Raji (cell line): ENCODE results near the gene SLC35B2.

ENCODE experiments used
- POLR2A ChIP-seq: IDR thresholded peaks from 2 replicates; pipeline ENCODE4 v1.6.1; 2011; ENCODE audit warnings: low read depth, low read length, control low read depth; ENCODE audit not compliant: insufficient read depth

Gene SLC35B2

DNA sequence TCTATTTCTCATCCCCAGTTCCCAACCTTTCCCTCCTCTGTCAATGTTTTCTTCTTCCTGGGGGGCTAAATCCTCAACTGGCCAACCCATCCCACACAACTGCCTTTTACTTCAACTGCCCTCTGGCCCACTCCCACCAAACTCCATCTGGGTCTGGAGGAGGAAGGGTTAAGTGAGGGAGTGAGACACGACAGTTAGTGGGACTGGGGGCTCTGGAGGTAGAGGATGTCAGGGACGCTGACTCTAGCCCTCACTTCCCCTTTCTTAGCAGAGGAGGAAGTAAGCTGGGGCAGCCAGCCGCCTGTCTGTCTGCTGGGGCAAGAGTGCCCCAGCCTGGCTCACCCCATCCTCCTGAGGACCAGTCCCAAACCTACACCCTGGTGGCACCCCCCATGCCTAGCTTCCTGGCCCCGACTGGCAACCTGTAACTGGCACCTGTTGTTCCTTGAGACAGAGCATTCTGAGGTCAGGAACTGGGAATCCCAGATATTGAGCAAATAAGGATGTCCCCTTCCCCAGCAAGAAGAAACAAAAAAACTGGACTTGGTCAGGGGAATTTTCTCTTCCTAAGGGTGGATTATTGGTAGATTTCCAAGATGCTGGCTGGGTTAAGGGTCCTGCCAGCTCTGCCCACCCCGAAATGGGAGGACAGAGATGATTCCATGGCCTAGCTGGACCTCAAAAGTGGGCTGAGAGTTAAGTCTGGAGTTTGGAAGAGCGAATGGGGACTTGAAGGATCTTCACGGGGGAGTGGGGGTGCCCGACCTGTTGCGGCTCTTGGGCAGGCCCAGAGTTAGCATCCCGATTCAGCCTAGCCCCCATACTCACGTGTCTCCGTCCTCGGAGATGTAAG lies 7.1 kb upstream of the SLC35B2 start:
- peak; percentile 73 for TF ChIP-seq POLR2A

DNA sequence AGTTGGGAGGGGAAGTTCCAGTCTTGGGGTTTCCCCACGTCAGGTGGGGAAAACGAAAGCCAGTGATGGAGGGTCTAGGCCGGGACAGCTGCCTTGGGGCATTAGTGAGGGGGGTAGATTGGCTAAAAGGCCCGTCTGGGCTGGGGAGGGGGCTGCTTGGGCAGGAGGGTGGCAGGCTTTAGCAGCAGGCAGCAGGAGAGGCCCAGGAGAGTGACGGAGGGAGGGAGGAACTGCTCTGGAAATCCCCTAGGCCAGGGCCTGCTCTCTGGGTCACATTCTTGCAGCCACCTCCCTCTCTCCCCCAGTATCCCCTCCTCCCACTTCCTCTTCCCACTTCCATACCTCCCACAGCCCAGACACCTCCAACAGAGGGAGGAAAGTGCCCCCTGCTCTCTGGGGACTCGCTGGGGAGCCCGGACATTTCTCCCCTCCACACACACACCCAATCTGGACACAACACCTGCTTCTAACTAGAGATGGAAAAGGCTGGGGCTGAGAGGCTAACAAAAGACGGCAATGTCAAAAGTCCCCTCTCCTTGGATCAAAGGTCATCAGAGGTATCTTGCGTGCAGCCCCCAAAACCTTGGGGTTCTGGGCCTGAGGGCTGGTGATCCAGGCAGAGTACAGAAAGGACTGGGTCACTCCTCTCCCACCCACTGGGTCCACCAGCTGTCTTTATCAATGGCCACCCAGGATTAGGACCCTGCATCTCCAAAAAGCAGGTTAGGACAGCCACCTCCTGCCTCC lies 6.2 kb upstream of the SLC35B2 start:
- 0 out of 2 replicates have a peak, but pooled peaks have one; percentile 18 for TF ChIP-seq POLR2A

DNA sequence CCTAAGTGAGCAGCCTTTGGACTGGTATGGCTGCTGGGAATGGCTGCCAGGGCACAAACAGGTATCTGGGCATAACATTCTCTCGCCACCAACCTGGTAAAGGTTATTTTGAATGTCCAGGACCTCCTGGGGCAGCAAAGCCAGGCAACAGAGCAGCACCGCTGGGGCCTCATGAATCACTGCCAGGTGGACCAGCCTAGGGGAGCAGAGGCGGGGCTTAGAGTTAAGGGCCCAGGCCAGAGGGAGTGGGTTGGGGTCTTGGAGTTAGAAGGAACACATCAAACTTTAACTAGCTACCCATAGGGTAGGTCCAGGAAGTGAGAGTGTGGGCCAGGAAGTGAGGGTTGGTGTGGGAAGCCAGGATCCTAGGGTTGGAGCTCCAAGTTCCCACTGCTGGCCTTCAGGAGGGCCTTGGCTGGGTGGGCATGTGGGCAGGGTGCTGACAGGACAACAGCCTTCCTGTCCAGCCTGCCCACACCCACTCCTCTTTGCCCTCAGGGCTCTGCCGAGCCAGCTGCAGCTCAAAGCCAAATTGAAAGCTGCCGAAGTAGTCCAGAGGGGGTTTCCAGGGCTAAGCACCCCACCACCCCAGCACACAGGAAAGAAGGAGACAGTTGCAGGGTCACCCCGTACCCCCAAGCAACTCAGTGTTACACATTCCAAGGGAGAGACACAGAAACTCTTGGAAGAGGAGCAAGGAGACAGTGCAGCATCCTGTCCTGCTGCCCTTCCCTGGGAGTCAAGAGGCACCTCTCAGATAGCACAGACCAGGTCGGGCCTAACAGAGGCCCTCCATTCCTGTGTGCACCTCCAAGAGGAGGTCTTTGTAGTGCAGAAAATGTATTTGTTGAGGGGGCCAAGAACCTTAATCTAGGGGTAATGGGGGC lies 5.4 kb upstream of the SLC35B2 start:
- TF ChIP-seq POLR2A: no peak; the same call in 1 of the 2 replicates

DNA sequence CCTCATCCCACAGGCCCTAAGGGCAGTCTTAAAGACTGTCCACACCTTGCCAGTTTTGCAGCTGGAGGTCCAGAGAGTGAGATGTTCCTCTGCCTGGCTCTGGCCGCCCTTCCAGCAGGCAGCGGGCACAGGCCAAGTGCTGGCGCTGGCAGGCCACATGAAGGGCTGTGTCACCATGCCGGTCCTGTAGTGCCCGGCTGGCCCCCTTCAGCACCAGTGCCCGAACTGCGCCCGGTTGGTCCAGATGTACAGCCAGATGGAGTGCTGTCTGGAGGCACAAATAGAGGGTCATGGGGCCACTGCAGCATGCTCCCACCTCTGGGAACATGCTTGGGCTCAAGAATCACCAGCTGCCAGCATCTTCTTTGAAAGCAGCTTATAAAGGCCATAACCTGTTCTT lies 4.3 kb upstream of the SLC35B2 start:
- TF ChIP-seq POLR2A: no peak

DNA sequence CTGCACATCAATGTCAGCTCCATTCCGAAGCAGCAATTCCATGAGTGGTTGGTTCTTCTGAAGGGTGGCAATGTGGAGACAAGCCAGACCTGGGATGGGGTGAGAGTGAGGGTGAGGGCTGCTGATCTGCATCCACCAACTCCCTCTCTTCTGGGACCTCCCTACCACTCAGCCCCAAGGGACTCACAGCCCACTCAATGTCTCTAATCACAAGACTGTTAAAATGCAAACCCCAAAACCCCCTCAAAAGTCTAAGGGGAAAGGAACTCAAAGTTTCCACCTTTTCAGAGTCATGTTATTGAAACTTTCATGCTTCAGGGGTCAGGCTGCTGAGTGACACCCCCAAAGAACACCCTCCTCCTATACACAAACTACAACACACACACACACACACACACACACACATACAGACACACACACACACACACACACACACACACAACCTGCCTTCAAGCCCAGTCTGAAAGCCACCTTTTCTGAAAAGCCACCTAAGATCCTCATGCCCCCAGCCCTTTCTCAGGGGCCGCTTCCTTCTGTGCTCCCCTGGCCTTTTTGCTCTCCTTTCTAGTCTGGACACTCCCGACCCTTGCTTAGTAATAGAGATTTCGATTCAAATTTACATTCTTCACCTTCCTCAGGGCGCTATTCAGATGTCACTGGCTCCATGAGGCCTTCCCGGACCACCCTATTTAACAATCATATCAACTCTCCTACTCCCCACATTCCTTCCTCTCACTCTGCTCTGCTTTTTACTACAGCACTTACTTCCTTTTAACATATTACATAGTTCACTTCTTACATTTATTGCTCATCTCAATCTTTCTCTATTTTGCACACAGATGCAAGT lies 3.3 kb upstream of the SLC35B2 start:
- no peak for TF ChIP-seq POLR2A

DNA sequence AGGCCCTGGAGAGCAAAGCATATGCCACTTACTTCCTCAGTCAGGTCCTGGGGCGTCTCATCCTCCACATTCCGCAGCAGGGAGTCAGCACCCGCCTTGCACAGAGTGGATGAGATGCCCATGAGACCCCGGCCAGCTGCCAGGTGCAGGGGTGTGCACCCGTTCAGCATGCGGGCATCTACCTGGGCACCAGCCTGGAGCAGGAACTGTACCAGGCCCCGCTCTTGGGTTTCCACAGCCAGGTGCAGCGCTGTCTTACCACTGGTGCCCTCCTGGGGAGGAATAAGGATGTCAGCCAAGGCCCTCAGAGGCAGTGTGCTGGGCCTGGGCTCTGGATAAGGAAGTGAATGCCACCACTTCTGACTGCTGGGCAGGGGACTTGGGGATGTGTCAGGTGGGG lies 2.7 kb upstream of the SLC35B2 start:
- no peak for TF ChIP-seq POLR2A

DNA sequence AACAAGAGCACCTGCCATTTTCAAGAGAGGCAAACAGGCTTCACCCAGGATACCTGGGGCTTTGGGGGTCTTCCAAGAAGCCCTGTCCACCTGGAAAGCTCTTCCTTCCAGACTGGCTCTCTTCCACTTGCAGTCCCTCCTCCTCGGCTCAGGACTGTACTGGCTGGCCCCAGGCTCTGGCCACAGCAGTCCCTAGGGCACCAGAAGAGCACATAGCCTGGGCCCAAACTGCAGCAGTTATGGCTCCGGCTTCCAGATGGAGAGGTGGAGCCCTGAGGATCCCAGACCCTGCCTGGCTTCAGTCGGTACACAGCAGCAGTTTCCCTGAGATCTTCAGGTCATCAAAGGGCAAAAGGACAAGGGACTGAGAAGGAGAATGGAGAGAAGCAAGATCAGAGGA lies 1.6 kb upstream of the SLC35B2 start:
- no peak for TF ChIP-seq POLR2A

DNA sequence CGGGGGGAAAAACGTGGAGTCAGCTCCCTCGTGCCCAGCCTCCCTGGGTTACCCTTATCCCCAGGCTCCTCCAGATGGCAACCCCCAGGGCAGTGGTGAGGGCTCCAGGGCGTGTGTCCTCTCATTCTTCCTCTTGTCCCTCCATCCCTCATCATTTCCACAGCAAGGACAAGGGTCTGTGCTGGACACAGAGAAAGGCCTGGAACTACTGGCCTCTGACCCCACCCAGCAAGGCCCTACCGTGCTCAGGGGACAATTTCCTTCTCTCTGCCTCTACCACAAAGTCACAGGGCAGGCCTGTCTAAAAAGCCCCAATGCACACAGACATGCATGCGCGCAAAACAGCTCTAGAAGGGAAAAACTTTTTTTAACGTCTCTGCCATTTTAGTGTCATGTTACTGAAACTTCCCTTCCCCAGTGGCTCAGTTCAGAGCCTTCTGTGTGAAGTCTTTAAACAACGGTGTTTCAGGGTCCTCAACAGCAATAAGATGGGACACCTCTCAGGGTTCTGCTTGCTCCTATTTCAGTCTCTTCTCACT lies 1.1 kb upstream of the SLC35B2 start:
- no peak for TF ChIP-seq POLR2A

DNA sequence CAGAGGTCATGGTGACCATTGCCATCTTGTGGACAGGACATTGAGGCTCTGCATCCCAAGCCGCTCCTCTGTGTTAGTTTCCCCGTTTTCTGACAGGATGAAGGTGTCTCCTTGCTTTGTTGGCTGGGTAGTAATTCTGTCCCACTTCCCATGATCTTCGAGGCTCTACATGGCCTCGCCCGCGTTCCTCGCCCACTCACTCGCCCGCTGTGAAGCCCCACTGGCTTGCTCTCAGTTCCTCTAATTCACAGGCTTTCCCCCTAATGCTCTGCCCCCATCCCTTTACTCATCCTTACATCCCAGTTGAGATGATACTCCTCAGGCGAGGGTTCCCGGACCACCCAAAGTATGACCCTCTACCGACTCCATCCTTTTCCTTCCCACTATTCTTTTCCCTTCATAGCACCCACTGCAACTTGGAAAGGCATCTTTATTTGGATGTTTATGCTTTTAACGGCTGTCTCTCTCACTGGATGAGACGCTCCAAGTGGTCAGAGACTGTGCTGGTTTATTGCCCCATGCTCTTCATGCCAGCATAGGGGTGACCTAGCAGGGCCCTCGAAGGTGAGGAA lies 511 bp upstream of the SLC35B2 start:
- TF ChIP-seq POLR2A: no peak

DNA sequence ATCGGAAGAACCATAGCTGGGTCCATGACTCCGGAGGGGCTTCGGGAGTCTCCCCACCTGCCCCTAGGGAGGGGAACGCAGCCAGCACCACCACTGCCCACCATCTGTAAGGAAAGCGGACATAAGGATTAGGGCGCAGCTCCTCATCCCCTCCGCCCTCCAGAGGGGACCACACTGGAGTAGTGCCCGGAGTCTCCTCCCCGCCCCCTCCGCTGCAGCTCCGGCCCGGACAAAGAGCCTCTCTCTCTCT lies 628 bp downstream of the SLC35B2 start:
- TF ChIP-seq POLR2A: no peak

DNA sequence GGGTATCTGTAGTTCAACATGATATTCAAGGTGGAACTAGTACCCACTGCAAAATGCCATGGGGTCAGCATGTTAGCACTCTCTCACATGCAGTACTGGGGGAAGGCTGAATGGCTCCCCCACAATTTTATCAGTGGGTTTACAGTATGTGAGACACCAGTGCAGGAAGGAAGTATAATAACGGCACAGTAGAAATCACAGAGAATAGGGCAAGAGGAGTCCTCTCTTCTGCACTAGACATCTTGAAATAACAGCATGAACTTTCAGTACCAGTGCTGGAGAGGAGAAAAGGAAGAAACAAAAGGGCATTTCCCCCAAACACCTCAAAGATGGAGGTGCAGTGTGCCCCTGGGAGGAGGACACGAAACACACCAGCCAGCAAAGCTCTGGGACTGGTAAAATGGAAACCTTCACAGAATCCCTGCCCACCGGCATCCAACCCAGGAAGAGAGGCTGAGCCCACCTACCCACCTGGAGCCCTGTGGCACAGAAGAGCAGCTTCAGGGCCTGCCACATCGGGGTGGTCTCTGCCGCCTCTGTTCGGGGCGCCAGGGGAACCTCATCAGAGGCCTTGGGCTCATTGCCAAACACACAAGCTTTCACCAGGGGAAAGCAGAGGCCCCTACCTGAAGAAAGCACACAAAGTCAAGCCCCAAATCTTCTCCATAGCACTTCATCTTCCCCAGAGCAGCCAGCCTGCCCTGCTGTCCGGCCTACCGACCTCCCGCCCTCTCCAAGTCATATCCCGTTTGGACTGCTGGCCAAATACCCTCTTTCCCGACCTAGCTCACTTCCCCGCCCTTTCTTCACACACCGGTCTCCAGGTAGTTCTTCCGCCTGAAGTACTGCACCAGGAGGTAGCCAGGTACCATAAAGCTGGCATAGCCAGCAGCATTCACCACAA lies 1.2 kb downstream of the SLC35B2 start:
- no peak for TF ChIP-seq POLR2A

DNA sequence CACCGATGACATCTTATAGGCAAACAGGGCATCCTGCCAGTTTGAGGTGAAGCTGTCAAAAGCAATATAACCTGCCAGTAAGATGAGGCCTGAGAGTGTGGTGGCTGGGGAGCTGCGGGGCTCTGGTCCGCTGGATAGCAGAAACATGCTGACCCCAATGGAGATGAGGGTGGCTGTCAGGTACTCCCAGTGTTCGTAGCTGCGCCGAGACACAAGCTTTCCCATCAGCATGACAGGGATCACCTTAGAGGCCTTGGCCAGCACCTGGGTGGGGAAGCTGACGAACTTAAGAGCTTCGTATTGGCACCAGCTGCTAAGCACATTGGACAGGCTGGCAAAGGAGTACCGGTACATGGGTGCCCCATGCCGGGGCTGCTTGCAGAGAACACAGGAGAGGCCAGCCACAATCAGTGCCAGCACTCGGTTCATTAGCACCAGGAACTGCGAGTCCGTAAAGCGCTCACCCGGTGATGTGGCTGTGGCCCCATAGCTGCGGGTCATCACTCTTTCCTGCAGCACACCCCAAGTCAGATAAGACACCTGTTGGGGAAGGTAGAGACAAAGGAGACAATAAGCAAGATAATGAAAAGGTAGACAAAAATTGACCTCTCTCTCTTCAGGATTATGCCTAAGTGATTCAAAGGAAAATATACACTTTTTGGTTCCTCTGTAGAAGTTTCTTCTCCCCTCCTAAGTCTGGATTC lies 2.1 kb downstream of the SLC35B2 start:
- peak; percentile 26; the same call in 1 of the 2 replicates for TF ChIP-seq POLR2A
